IMR-90 (cell line): Measurements from ENCODE around the gene RNF144A. TPM values are rescaled to one million over a fixed set of nuclear protein-coding genes. Genes with fewer than 3 reads are reported as not detected.

Experiments used
- ATAC-seq: fragments of 200-7000 bp; cut with Tn5 transposase; 2 replicates; pipeline ENCODE4 v1.9.1; 2020; ENCODE audit warnings: low read depth, mild to moderate bottlenecking, moderate library complexity
- BruUV-seq: library from RNA; stranded (reverse); fragments of 400-500 nt; replicated peaks from 2 replicates; lab custom pipeline; 2021; lab: Mats Ljungman, UMichigan
- CTCF ChIA-PET: fragments of 300-600 bp; formaldehyde crosslinking; extraction: SDS; loops from one replicate; lab custom pipeline; 2021; ENCODE audit warnings: antibody characterized with exemption; lab: Yijun Ruan, JAX
- POLR2A ChIA-PET: fragments of 300-600 bp; sonication (Branson Sonifier 250); formaldehyde crosslinking; loops from one replicate; lab custom pipeline; 2022; ENCODE audit warnings: antibody characterized with exemption; ENCODE audit not compliant: unreplicated experiment; lab: Charles Lee
- DNase-seq: peaks from one replicate; pipeline ENCODE4 v3.0.0; 2013
- H2AFZ ChIP-seq: replicated peaks from 2 replicates; pipeline ENCODE3; 2013; ENCODE audit warnings: low read length, mild to moderate bottlenecking; ENCODE audit not compliant: poor library complexity
- H2AK5ac ChIP-seq: 2 replicates; pipeline ENCODE4 v1.6.1; 2013; ENCODE audit warnings: low read depth, low read length, inconsistent platforms
- H2AK9ac ChIP-seq: replicated peaks from 2 replicates; pipeline ENCODE3; 2013; ENCODE audit warnings: mild to moderate bottlenecking, low read depth, low read length, moderate library complexity; ENCODE audit not compliant: poor library complexity
- H2BK120ac ChIP-seq: 2 replicates; pipeline ENCODE4 v1.6.1; 2013; ENCODE audit warnings: low read depth, low read length, inconsistent platforms
- H2BK15ac ChIP-seq: 3 replicates; pipeline ENCODE4 v1.6.1; 2013; ENCODE audit warnings: low read depth, low read length, inconsistent platforms
- H2BK20ac ChIP-seq: 2 replicates; pipeline ENCODE4 v1.6.1; 2013; ENCODE audit warnings: low read depth, mild to moderate bottlenecking, inconsistent platforms, low read length, moderate library complexity
- H2BK5ac ChIP-seq: 2 replicates; pipeline ENCODE4 v1.6.1; 2013; ENCODE audit warnings: mild to moderate bottlenecking, low read depth, low read length, inconsistent platforms; ENCODE audit not compliant: poor library complexity, severe bottlenecking
- H3K14ac ChIP-seq: replicated peaks from 2 replicates; pipeline ENCODE4 v1.6.1; 2013; ENCODE audit warnings: low read depth, low read length, inconsistent platforms
- H3K18ac ChIP-seq: 2 replicates; pipeline ENCODE4 v1.6.1; 2013; ENCODE audit warnings: low read depth, low read length, control low read depth
- H3K23ac ChIP-seq: 2 replicates; pipeline ENCODE4 v1.6.1; 2013; ENCODE audit warnings: low read depth, low read length, inconsistent platforms
- H3K27ac ChIP-seq: 2 replicates; pipeline ENCODE4 v1.5.1; 2013; ENCODE audit warnings: mild to moderate bottlenecking, control low read depth, low read length; ENCODE audit not compliant: insufficient read depth
- H3K27me3 ChIP-seq: 2 replicates; pipeline ENCODE4 v1.6.1; 2013; ENCODE audit warnings: low read length; ENCODE audit not compliant: control insufficient read depth, insufficient read depth
- H3K36me3 ChIP-seq: 2 replicates; pipeline ENCODE4 v1.6.1; 2013; ENCODE audit warnings: low read length, mixed read lengths; ENCODE audit not compliant: control insufficient read depth, insufficient read depth
- H3K4ac ChIP-seq: 2 replicates; pipeline ENCODE4 v1.6.1; 2013; ENCODE audit warnings: low read depth, low read length, inconsistent platforms
- H3K4me1 ChIP-seq: 2 replicates; pipeline ENCODE4 v1.6.1; 2013; ENCODE audit warnings: low read length, mixed read lengths; ENCODE audit not compliant: control insufficient read depth, insufficient read depth
- H3K4me2 ChIP-seq: 2 replicates; pipeline ENCODE4 v1.6.1; 2013; ENCODE audit warnings: low read depth, mild to moderate bottlenecking, control low read depth, low read length, moderate library complexity
- H3K4me3 ChIP-seq: 2 replicates; pipeline ENCODE4 v1.5.1; 2013; ENCODE audit warnings: low read depth, mild to moderate bottlenecking, control low read depth, low read length, moderate library complexity; ENCODE audit not compliant: insufficient read depth
- H3K56ac ChIP-seq: 2 replicates; pipeline ENCODE4 v1.6.1; 2013; ENCODE audit warnings: low read length, inconsistent platforms; ENCODE audit not compliant: insufficient read depth; ENCODE audit errors: extremely low read depth
- H3K79me1 ChIP-seq, 2 experiments: 2 replicates each; pipeline ENCODE4 v1.6.1; 2013; ENCODE audit warnings: low read length in 2 of 2, inconsistent platforms in 1 of 2, low read depth in 1 of 2
- H3K9ac ChIP-seq: 2 replicates; pipeline ENCODE4 v1.6.1; 2013; ENCODE audit warnings: low read depth, low read length, control low read depth
- H3K9me1 ChIP-seq: 2 replicates; pipeline ENCODE4 v1.6.1; 2013; ENCODE audit warnings: low read length, inconsistent platforms; ENCODE audit not compliant: insufficient read depth
- H3K9me3 ChIP-seq: 2 replicates; pipeline ENCODE4 v1.6.1; 2013; ENCODE audit warnings: low read length; ENCODE audit not compliant: control insufficient read depth, insufficient read depth
- H4K20me1 ChIP-seq: 2 replicates; pipeline ENCODE4 v1.6.1; 2013; ENCODE audit warnings: low read length, inconsistent platforms; ENCODE audit not compliant: insufficient read depth
- H4K5ac ChIP-seq: 2 replicates; pipeline ENCODE4 v1.6.1; 2013; ENCODE audit warnings: mild to moderate bottlenecking, low read depth, low read length, control low read depth
- H4K8ac ChIP-seq, 2 experiments: 2 replicates each; pipeline ENCODE4 v1.6.1; 2013; ENCODE audit warnings: low read depth in 2 of 2, low read length in 2 of 2, control low read depth in 1 of 2, inconsistent platforms in 1 of 2
- H4K91ac ChIP-seq: 2 replicates; pipeline ENCODE4 v1.6.1; 2013; ENCODE audit warnings: low read depth, low read length, inconsistent platforms; ENCODE audit not compliant: insufficient read depth
- BHLHE40 ChIP-seq: fragments of 150-350 bp; IDR thresholded peaks from 2 replicates; pipeline ENCODE4 v1.6.1; 2016; ENCODE audit warnings: mild to moderate bottlenecking, low read depth, low read length
- CEBPB ChIP-seq: IDR thresholded peaks from 2 replicates; pipeline ENCODE4 v1.6.1; 2012; ENCODE audit warnings: low read depth, low read length, improper control_type of control experiment
- CHD1 ChIP-seq: IDR thresholded peaks from 2 replicates; pipeline ENCODE4 v1.6.1; 2012; ENCODE audit warnings: low read depth, low read length, improper control_type of control experiment
- FOS ChIP-seq: fragments of 150-350 bp; IDR thresholded peaks from 2 replicates; pipeline ENCODE4 v1.6.1; 2016; ENCODE audit warnings: low read depth, low read length
- MAFK ChIP-seq: IDR thresholded peaks from 2 replicates; pipeline ENCODE4 v1.6.1; 2012; ENCODE audit warnings: low read depth, low read length, improper control_type of control experiment
- MAZ ChIP-seq: IDR thresholded peaks from 2 replicates; pipeline ENCODE4 v1.6.1; 2012; ENCODE audit warnings: low read depth, mild to moderate bottlenecking, low read length, improper control_type of control experiment, moderate library complexity, borderline replicate concordance
- MXI1 ChIP-seq: IDR thresholded peaks from 2 replicates; pipeline ENCODE4 v1.6.1; 2012; ENCODE audit warnings: low read depth, mild to moderate bottlenecking, low read length, moderate library complexity, borderline replicate concordance
- POLR2A ChIP-seq: IDR thresholded peaks from 2 replicates; pipeline ENCODE4 v1.6.1; 2012; ENCODE audit warnings: mild to moderate bottlenecking, low read depth, low read length
- RAD21 ChIP-seq: IDR thresholded peaks from 2 replicates; pipeline ENCODE4 v1.6.1; 2012; ENCODE audit warnings: low read length, improper control_type of control experiment
- RCOR1 ChIP-seq: IDR thresholded peaks from 2 replicates; pipeline ENCODE4 v1.6.1; 2012; ENCODE audit warnings: mild to moderate bottlenecking, low read length, improper control_type of control experiment; ENCODE audit not compliant: insufficient replicate concordance
- RFX5 ChIP-seq: IDR thresholded peaks from 2 replicates; pipeline ENCODE4 v1.8.0; 2012; ENCODE audit warnings: low read depth, mild to moderate bottlenecking, low read length, moderate library complexity
- SMC3 ChIP-seq: fragments of 150-350 bp; IDR thresholded peaks from 2 replicates; pipeline ENCODE4 v1.6.1; 2016; ENCODE audit warnings: low read depth, mild to moderate bottlenecking, antibody characterized with exemption, low read length, moderate library complexity
- USF2 ChIP-seq: fragments of 150-350 bp; IDR thresholded peaks from 2 replicates; pipeline ENCODE4 v1.6.1; 2017; ENCODE audit warnings: mild to moderate bottlenecking, antibody characterized with exemption, low read length, low read depth
- WGBS, 2 experiments: methylation state at CpG; one replicate each; pipeline versions ENCODE4 v1.1.5 to v1.1.7; 2013; ENCODE audit warnings: missing lambda C conversion rate in 2 of 2; ENCODE audit not compliant: insufficient read length in 1 of 2; ENCODE audit errors: extremely low coverage in 2 of 2; 5-methylcytosine and 5-hydroxymethylcytosine counted together
- dilution Hi-C: fragments of 300-500 bp; cut with HindIII; formaldehyde crosslinking; loops from one replicate; pipeline ENCODE4 v1.14.3; 2018; ENCODE audit warnings: low sequenced_read_pairs; ENCODE audit not compliant: unreplicated experiment
- in situ Hi-C: fragments of 300-500 bp; cut with MboI; formaldehyde crosslinking; loops from 3 replicates; pipeline ENCODE4 v1.14.3; 2019; ENCODE audit warnings: low sequenced_read_pairs, inconsistent platforms, mixed read lengths
- intact Hi-C: fragments of 100-400 bp; cut with micrococcal nuclease; formaldehyde crosslinking; loops from 2 replicates; pipeline ENCODE4 v1.10.0; 2022
- polyA plus RNA-seq, 3 experiments: library from polyadenylated mRNA; depleted of rRNA; stranded (reverse); fragments of >200 nt; gene quantifications; 2 replicates each; pipeline ENCODE4 v1.2.3, GENCODE V29; 2012; ENCODE audit warnings: low replicate concordance in 1 of 3
- total RNA-seq: library from RNA; depleted of rRNA; stranded (reverse); fragments of >200 nt; gene quantifications from 2 replicates; pipeline ENCODE4 v1.2.3, GENCODE V29; 2012
- TF ChIP-seq, protein P1 (sequence below): conservative IDR thresholded peaks from 2 replicates; pipeline ENCODE4 v1.5.1; 2012; ENCODE audit warnings: mild to moderate bottlenecking, low read depth, low read length, improper control_type of control experiment

The RNF144A gene
- total and polyA plus RNA-seq, 2 of the 4 experiments (the other 2 are of a cell fraction) = 0.18 to 0.26 TPM

GRCh38 chr2:7033136-7033960 lies 116.1 kb downstream of the RNF144A start:
- Histone ChIP-seq H3K4me3 (no peak overlapping the region), H4K20me1 (no peaks in the 10 kb centered on the region), H2AK9ac (no peak overlapping the region), H3K14ac (no peak overlapping the region), H3K9me3 (no peaks in the 10 kb centered on the region; the same call in 1 of the 2 replicates), H3K27me3 (no peaks in the 10 kb centered on the region), H2AK5ac (no peak overlapping the region), H3K27ac (no peak overlapping the region), H3K79me1 (no peaks in the 10 kb centered on the region), H2BK120ac (no peak overlapping the region), H3K36me3 (no peaks in the 10 kb centered on the region), H2BK15ac (no peak overlapping the region), H3K9me1 (no peaks in the 10 kb centered on the region), H3K9ac (no peak overlapping the region), H4K5ac (no peak overlapping the region), H2AFZ (no peak overlapping the region), H3K23ac (no peak overlapping the region), H3K56ac (no peak overlapping the region), H4K91ac (no peak overlapping the region), H3K4me1 (no peaks in the 10 kb centered on the region), H3K4ac (no peak overlapping the region), H4K8ac (no peak overlapping the region), H2BK5ac (no peak overlapping the region), H2BK20ac (no peak overlapping the region), H3K4me2 (no peak overlapping the region), H3K18ac (no peak overlapping the region)
- intact Hi-C loops (no loop called here), in situ Hi-C loops (no loop called here), dilution Hi-C loops (no loop called here)
- TF ChIP-seq USF2 (no peak), CEBPB (no peak), BHLHE40 (no peak), POLR2A (no peak), FOS (no peak), MXI1 (no peak), CHD1 (no peak), MAZ (no peak), MAFK (no peak), SMC3 (no peak), RAD21 (no peak), RFX5 (no peak), RCOR1 (no peak)
- TF ChIP-seq, protein P1, sequence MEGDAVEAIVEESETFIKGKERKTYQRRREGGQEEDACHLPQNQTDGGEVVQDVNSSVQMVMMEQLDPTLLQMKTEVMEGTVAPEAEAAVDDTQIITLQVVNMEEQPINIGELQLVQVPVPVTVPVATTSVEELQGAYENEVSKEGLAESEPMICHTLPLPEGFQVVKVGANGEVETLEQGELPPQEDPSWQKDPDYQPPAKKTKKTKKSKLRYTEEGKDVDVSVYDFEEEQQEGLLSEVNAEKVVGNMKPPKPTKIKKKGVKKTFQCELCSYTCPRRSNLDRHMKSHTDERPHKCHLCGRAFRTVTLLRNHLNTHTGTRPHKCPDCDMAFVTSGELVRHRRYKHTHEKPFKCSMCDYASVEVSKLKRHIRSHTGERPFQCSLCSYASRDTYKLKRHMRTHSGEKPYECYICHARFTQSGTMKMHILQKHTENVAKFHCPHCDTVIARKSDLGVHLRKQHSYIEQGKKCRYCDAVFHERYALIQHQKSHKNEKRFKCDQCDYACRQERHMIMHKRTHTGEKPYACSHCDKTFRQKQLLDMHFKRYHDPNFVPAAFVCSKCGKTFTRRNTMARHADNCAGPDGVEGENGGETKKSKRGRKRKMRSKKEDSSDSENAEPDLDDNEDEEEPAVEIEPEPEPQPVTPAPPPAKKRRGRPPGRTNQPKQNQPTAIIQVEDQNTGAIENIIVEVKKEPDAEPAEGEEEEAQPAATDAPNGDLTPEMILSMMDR = no peak
- ChIA-PET CTCF (no interaction called here), POLR2A (no interaction called here)
- ATAC-seq = no peak
- BruUV-seq = no TSS peak
- 88% methylated on average over 10 of the region's 20 CpGs; no CpG with 5 or more reads in 1 of the 2 experiments for WGBS, 2 experiments
- DNase-seq = no peak
